ENCODE measurements around the gene PITHD1.
"Not testable (repeated sequence)": the region's sequence is repeated elsewhere in the genome, so short reads cannot be mapped to it uniquely, and the experiment has no call there.

The PITHD1 gene

GRCh38 chr1:23774174-23774880 is 3.9 kb upstream of the PITHD1 start:
- no peak for DNase-seq (ENCODE audit: low read depth)

- DNase-seq (ENCODE audit: low read depth): no peak
Measured at GRCh38 chr1:23776217-23776616, 2.0 kb upstream of the PITHD1 start.

- DNase-seq (ENCODE audit: low read depth): no peak
Measured at GRCh38 chr1:23779826-23780371, 1.7 kb downstream of the PITHD1 start.

DNA sequence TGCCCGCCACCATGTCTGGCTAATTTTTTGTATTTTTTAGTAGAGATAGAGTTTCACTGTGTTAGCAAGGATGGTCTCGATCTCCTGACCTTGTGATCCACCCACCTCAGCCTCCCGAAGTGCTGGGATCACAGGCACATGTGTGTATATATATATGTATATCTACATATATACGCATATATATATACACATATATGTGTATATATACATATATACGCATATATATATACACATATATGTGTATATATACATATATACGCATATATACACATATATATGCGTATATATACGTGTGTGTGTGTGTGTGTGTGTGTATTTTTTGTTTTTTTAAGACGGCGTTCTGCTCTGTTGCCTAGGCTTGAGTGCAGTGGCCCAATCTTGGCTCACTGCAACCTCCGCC is 4.9 kb downstream of the PITHD1 start:
- DNase-seq (ENCODE audit: low read depth): not testable (repeated sequence)

GRCh38 chr1:23784846-23785245 is 6.6 kb downstream of the PITHD1 start:
- DNase-seq (ENCODE audit: low read depth): no peak

DNA sequence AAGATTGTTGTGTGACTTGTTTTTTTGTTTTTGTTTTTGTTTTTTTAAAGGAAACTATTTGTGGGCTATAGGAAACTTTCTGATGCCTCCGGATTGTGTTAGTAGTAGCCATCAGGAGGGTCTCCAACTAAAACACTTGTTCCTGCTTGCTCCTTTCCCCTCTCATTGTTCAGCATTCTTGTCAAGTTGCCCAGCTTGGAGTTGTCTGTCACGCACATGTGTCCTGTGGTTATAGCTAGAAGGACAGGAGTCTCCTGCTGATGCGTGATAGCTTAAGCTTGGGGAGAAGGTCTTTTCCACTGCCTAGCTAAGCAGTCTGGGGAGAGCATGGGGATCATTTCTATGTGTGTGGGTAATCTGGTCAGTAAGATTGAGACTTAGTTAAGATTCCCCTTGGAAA is 9.5 kb downstream of the PITHD1 start:
- no peak for DNase-seq (ENCODE audit: low read depth)

- no peak for DNase-seq (ENCODE audit: low read depth)
Measured at GRCh38 chr1:23788695-23789094, 10.5 kb downstream of the PITHD1 start.

GRCh38 chr1:23790696-23791515 is 12.7 kb downstream of the PITHD1 start, which contains the start of gene LYPLA2:
Gene LYPLA2 (plus strand): TSS chr1:23791145. CDS start chr1:23792683, 1,538 bp downstream.
- peak; percentile 85 for DNase-seq (ENCODE audit: low read depth)

DNA sequence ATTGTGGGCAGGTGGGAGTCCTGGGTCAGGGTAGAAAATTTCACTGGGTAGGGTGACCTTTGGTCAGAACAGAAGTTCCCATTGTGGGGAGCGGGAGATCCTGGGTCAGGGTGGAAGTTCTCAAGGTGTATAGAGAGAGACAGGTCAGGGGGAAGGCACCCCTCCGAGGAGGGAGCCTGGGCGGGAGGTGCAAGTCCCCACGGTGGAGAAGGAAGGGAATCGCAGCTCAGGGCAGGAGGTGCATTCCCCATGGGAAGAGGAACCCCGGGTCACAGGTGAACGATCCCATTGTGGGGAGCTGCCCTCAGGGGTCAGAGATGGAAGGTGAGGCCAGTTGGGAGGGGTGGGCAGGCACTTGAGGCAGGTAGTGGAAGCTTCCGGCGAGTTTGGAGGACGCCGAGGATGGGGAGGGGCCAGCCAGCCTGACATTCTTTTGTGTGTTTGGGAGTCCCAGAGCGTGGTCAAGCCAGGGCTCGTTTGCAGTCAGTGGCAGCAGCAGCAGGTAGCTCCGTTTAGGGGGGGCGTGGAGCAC is 13.4 kb downstream of the PITHD1 start:
- no peak for DNase-seq (ENCODE audit: low read depth)

DNA sequence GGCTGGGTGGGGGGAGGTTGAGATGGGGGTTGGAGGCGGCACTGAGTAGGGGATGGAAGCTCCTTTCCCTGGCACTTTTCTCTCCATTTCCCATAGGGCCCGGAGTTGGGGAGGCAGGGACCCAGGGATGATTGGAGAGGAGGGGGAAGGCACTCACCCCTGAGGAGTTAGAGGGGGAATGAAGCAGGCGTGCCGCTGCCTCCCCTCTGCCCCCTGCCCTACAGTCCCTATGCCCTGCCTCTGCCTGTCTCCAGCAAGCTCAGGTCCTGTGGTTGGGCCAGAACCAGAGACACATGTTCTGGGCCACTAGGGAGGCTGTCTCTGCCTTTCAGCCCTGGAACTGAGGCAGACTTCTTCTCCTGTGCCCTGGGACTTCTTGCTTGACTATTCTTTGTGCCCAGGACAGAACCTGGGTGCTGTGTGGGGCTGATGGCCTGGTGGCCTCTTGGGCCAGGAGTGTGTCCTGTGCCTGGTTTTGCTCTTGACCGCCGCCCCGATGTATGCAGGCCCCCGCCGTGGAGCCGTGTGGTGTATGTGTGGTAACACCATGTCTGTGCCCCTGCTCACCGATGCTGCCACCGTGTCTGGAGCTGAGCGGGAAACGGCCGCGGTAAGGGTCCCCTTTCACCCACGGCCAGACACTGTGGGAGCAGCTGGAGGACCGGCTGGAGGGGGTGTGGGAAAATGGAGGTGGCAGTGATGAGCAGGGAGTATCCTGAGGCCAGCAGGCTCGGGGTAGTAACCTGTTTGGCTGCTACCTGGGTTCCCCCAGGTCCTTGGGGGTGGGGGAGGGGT is 14.1 kb downstream of the PITHD1 start:
- DNase-seq (ENCODE audit: low read depth): no peak

DNA sequence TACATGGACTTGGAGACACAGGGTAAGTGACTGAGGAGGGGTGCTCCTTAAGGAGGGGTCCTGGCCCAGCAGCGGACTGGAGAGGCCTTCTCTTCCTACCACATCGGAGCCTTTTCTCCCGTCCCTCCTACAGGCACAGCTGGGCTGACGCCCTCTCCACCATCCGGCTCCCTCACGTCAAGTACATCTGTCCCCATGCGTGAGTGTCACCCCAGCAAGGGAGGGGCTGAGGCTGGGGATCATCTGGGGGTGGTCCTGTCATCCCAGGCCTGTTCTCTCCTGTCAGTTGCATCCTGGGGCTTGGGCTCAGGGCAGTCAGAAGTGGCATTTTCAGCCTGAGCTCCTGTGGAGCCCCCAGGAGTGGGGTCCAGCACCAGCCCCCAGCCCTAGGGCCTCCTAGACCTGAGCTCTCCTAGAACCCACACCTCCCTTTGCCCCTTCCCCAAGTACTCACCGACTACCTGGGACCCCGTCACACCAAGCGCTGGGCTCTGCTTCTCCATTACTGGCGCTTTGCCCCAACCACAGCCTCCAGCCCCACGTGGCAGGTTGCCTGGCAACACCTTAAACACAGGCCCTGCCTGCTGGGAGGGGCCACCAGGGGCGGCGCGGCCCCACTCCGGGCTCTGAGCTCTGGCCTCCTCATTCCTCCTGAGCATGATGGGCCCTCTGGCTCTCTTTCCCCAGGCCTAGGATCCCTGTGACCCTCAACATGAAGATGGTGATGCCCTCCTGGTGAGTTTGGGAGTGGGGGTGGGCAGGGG is 15.0 kb downstream of the PITHD1 start:
- DNase-seq (ENCODE audit: low read depth): peak; percentile 35

DNA sequence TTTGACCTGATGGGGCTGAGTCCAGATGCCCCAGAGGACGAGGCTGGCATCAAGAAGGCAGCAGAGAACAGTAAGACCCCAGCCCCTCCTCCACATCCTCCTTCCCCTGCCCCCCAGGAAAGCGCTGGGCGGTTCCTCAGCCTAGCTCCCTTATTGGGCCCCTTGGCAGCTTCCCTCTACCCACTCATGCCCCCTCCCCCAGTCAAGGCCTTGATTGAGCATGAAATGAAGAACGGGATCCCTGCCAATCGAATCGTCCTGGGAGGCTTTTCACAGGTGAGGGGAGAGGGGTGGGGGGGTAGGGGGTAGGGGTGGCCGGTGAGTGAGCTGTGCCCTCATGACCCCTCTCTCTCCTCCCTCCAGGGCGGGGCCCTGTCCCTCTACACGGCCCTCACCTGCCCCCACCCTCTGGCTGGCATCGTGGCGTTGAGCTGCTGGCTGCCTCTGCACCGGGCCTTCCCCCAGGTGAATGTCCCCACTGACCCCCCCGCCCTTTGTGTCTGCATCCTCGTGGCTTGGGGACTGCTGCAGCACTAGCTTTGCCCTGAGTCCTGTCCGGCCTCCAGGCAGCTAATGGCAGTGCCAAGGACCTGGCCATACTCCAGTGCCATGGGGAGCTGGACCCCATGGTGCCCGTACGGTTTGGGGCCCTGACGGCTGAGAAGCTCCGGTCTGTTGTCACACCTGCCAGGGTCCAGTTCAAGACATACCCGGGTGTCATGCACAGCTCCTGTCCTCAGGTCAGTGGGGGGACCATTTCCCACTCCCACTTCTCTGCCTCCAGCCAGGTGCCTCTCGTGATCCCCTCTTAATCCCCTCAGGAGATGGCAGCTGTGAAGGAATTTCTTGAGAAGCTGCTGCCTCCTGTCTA is 15.9 kb downstream of the PITHD1 start:
- DNase-seq (ENCODE audit: low read depth): no peak

DNA sequence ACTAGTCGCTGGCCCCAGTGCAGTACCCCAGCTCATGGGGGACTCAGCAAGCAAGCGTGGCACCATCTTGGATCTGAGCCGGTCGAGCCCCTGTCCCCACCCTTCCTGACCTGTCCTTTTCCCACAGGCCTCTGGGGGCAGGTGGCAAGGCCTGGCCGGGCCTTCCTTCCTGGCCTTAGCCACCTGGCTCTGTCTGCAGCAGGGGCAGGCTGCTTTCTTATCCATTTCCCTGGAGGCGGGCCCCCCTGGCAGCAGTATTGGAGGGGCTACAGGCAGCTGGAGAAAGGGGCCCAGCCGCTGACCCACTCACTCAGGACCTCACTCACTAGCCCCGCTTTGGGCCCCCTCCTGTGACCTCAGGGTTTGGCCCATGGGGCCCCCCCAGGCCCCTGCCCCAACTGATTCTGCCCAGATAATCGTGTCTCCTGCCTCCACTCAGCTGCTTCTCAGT is 16.5 kb downstream of the PITHD1 start:
- DNase-seq (ENCODE audit: low read depth): not testable (repeated sequence)

DNA sequence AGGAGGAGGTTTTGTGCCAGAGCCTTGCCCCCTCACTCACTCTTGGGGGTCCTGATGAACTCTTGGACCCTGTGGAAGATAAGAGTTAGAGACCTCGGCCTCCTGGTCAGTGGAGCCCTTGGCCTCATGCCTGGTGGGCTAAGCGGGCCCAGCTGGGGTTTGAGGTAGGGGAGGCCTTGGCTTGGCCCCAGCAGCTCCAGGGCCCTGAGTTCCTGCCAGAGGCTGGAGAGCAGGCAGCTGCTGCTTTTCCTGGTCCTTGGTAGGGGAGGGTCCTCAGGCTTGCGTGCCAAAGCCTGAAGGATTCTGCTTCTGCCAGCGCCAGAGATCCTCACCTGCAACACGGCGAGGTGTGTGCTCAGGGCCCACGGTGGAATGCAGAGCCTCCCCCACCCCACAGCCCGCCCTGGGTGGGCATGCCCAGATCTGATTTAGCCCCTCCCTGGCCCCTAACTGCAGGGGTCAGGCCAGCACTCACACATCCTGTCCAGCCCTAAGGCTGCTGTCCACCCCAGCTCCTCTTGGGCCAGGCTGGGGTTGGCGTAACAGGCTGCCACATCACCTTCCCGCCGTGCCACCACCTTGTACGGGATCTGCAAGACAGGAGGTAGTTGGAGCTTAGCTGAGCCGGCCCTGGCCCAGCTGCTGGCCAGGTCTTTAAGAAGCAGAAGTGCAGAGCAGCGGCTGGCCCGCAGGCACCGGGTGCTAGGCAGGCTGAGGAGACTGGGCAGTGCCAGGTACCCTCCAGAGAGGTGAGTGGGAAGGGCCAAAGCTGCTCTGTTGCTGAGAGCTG is 17.7 kb downstream of the PITHD1 start:
- DNase-seq (ENCODE audit: low read depth): no peak

DNA sequence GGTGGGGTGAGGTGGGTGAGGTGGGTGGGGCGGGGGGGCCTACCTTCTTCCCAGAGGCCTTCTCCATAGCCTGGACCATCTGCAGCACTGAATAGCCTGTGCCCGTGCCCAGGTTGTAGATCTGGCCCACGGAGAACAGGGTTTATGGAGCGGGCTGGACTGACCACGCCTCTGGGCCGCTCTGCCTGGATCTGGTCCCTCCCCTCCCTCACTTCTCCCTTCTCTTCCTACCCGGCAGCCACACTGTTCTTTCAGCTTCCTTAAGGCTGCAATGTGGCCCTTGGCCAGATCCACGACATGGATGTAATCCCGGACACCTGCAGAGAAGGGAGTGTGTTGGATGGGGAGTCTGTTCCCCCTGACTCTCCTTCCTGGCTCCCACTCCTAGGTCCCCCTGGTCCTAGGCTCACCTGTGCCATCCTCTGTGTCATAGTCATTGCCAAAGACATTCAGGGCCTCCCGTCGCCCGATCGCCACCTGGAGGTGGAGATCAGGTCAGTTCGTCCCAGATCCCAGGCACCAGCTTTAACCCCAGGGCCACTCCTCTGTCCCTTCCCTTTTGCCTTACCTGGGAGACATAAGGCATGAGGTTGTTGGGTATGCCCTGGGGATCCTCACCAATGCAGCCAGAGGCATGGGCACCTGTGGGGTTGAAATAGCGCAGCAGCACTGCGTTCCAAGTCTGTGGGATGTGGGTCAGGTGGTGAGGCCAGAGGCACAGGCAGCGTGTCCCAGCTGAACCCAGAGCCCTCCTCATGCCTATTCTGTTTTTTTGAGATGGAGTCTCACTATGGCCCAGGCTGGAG is 18.5 kb downstream of the PITHD1 start:
- no peak for DNase-seq (ENCODE audit: low read depth)

- no peak for DNase-seq (ENCODE audit: low read depth)
Measured at GRCh38 chr1:23797478-23798448, 19.5 kb downstream of the PITHD1 start.

GRCh38 chr1:23798662-23799142 is 20.5 kb downstream of the PITHD1 start:
- DNase-seq (ENCODE audit: low read depth): no peak
